Stimulated activated CD4-positive, alpha-beta T cell treated with anti-CD3 and anti-CD28 coated beads, Interleukin-15, amount 100 ng/mL, for 48 hours (primary cell): Measurements from ENCODE around the gene FNDC3A.

Source experiments
- DNase-seq, 2 donors: peaks; one replicate each; pipeline ENCODE4 v3.0.0-alpha.2; 2020; ENCODE audit warnings: low read depth in 2 of 2

FNDC3A gene

GRCh38 chr13:48975856-48976575 is at the start of gene FNDC3A:
TSS of gene FNDC3A (plus strand) at chr13:48975912. CDS start at chr13:49006191, 30,279 bp downstream.
- peak; percentile 80 to 82 for DNase-seq

GRCh38 chr13:48928757-48929430 is 46.8 kb upstream of the FNDC3A start:
- DNase-seq: no peak

GRCh38 chr13:48930918-48931317 is 44.8 kb upstream of the FNDC3A start:
- no peak for DNase-seq

- DNase-seq: no peak
Measured at GRCh38 chr13:48938308-48938943, 37.3 kb upstream of the FNDC3A start.

GRCh38 chr13:48939728-48940127 is 36.0 kb upstream of the FNDC3A start:
- DNase-seq: no peak

- DNase-seq: no peak
Measured at GRCh38 chr13:48942131-48942530, 33.6 kb upstream of the FNDC3A start.

- no peak for DNase-seq
Measured at GRCh38 chr13:48944221-48944620, 31.5 kb upstream of the FNDC3A start.

GRCh38 chr13:48945626-48946025 is 30.1 kb upstream of the FNDC3A start:
- DNase-seq: no peak

DNA sequence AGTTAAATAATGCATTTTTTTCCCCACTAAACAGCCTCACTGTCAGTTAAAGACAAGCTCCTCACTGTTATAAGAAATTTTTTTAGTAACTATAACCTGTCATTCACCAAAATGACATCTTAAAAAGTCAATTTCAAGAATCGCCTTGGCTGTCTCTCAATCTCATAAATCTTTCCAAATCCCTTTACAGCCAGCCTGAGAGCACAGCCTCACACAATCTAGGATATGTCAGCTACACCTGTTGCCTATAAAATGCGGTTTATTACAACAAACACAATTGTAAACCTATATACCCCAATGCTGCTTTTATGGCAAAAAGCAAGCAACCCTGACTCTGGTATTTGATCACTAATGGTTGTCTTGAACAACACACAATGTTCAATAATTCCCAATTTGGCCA is 29.5 kb upstream of the FNDC3A start:
- DNase-seq: no peak

DNA sequence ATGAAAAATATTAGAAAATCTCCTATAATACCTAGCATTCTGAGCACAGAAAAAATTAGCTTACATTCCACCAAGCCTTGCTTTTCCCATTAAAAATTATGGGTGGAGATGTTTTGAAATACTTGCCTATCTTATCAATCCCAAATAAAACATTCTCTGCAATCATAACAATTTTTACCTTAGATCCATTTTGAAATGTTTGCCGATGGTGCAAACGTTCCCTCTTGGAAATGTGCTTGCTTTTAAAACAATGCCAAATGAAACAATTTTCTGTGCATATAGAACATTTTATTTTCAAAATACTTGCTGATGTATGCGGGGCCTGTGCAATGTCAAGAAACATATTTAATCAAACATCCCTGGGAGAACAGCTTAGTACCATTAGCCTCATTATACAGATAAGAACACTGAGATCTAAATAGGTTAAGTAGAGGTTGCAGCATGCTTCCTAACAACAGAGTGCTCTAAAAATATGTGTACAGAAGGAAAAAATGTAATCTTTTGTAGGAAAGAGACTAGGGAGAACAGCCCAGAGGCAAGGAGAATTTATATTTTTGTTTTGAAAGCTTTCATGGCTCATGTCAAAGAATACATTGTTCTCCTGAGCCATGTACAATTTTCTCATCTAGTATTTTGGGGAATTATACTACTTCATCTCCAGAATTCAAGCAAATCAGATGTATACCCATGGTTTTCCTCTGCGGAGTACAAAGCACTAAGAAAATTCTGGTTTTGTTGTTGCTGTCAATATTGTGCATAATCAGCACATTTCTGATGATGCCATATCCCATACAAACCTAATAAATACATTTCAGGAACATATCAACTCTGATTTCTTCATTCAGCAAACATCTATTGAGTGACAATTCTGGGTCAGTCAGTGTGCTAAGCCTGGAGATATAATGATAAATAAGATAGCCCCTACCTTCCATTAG is 25.9 kb upstream of the FNDC3A start:
- DNase-seq: no peak

- DNase-seq: no peak
Measured at GRCh38 chr13:48950501-48950875, 25.2 kb upstream of the FNDC3A start.

- DNase-seq: no peak
Measured at GRCh38 chr13:48954081-48954480, 21.6 kb upstream of the FNDC3A start.

DNA sequence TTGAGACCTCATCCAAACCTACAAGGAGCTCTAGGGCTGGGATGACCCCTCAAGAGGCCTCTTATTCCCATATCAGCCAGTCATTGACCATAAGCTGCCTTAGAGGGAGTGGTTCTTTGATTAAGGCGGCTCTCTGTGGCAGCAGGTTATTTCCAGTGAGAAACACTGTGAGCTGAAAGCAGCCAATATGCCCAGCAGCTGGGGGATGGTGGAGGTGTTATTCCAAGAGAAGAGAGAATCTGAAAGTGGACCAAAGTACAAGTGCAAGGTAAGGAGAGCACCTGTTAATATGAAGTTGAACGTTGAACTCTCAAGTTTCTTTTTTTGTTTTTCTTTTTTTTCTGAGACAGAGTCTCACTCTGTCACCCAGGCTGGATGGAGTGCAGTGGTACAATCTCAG is 20.2 kb upstream of the FNDC3A start:
- DNase-seq: no peak

DNA sequence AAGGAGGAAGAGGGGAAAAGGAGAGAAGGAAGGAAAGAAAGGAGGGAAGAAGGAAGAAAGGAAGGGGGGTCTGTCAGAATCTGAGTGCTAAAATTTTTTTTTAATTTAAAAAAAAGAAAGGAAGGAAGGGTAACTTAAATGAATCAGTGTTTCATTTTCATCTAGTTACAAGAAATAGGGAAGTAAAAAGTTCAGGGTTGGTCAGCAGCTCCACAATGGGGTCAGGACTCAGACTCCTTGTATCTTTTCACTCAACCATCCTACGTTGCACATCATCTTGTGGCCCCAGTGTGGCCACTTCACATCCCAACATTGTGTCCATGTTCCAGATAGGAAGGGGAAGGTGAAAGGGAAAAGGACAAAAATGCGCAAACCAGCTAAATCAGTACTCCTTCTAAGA is 14.3 kb upstream of the FNDC3A start:
- no peak for DNase-seq

DNA sequence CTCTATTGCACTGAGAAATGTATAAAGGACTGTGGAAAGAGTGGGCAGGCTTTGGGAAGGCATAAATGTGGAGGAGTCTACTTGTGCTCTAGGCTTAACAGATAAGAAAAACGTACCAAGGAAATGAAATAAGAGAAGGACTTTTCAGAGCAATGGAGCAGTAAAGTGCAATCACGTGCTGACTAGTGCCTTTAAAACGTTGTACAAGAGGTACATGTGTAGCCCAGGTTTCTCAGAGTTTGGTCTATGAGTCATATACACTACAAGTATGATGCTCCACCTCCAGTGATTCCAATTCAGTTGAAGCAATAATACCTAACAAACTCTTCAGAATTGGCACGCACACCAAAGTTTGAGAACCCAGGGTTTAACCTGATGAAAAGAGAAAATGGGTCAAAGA is 13.4 kb upstream of the FNDC3A start:
- DNase-seq: no peak

GRCh38 chr13:48965736-48966135 is 10.0 kb upstream of the FNDC3A start:
- DNase-seq: no peak

GRCh38 chr13:48969685-48970084 is 6.0 kb upstream of the FNDC3A start:
- DNase-seq: no peak

GRCh38 chr13:48973845-48974431 is 1.8 kb upstream of the FNDC3A start:
- no peak for DNase-seq

- peak; percentile 19 to 21 for DNase-seq
Measured at GRCh38 chr13:48975101-48975855, 434 bp upstream of the FNDC3A start.

DNA sequence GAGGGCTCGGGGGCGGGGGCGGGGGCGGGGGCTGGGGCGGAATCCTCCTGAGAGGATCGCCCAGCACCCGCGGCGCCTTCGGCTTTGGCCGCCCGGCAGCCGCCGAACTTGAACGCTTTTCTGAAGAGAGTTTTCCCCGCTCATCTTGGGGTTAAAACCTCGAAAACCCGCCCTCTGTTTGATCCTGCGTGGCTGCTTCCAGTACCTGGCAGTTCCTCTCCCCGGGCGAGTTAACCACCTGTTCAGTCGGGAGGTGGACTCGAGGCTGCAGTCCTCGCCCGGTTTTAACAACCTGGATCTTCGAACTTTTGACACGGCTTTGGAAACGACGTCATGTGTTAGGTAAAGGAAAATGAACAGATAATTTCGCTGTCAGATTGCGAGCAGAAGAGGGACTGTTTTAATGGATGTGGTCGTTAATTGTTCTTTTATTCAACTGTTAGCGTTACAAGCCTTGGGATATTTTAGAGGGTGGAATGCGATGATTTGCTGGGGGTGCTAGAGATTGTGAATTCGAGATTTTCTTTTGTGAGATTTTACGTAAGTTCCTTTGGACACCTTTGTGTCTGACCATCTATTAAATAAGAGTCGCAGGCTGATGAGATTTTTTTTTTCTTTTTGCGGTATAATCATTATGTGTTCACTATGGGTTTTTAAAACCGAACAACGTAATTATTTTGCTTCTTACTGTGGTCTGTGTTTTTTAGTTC is 1.0 kb downstream of the FNDC3A start:
- peak in 1 of 2 donors; percentile 46 for DNase-seq
